SK-N-SH treated with all-trans-retinoic acid at 6 μM for 48 hours (cell line): ENCODE results near the gene SGPL1.

ENCODE experiments used
- ATAC-seq: fragments of 200-7000 bp; cut with Tn5 transposase; 3 replicates; pipeline ENCODE4 v1.9.1; 2020; ENCODE audit warnings: mild to moderate bottlenecking, moderate library complexity
- ARNTL ChIP-seq: fragments of 450-650 bp; formaldehyde crosslinking; IDR thresholded peaks from 2 replicates; pipeline ENCODE4 v1.5.0; 2020; ENCODE audit warnings: low read depth, mild to moderate bottlenecking, moderate library complexity, borderline replicate concordance
- BACH2 ChIP-seq: fragments of 250-450 bp; sonication (Bioruptor Pico); IDR thresholded peaks from 2 replicates; pipeline ENCODE4 v1.9.0; 2021; ENCODE audit warnings: mild to moderate bottlenecking, borderline replicate concordance
- CSDC2 ChIP-seq: fragments of 250-450 bp; sonication (Bioruptor Pico); IDR thresholded peaks from 2 replicates; pipeline ENCODE4 v1.5.0; 2020; ENCODE audit warnings: mild to moderate bottlenecking, moderate library complexity
- CSRNP3 ChIP-seq: fragments of 250-450 bp; sonication (Bioruptor Pico); IDR thresholded peaks from 2 replicates; pipeline ENCODE4 v1.5.1; 2021; ENCODE audit warnings: mild to moderate bottlenecking, moderate library complexity
- ESRRG ChIP-seq: fragments of 250-450 bp; sonication (Bioruptor Pico); IDR thresholded peaks from 2 replicates; pipeline ENCODE4 v1.6.1; 2021; ENCODE audit warnings: mild to moderate bottlenecking
- GLIS3 ChIP-seq: fragments of 250-450 bp; sonication (Bioruptor Pico); IDR thresholded peaks from 2 replicates; pipeline ENCODE4 v1.5.0; 2020; ENCODE audit warnings: mild to moderate bottlenecking, moderate library complexity
- ISL1 ChIP-seq: fragments of 250-450 bp; sonication (Bioruptor Pico); IDR thresholded peaks from 2 replicates; pipeline ENCODE4 v2.1.2; 2022; ENCODE audit warnings: mild to moderate bottlenecking, moderate library complexity
- OSR1 ChIP-seq: fragments of 250-450 bp; sonication (Bioruptor Pico); IDR thresholded peaks from 2 replicates; pipeline ENCODE4 v1.8.0; 2022; ENCODE audit warnings: moderate library complexity, mild to moderate bottlenecking, inconsistent platforms
- PATZ1 ChIP-seq: fragments of 250-450 bp; sonication (Bioruptor Pico); IDR thresholded peaks from 2 replicates; pipeline ENCODE4 v1.8.0; 2020; ENCODE audit warnings: mild to moderate bottlenecking, moderate library complexity, borderline replicate concordance
- POU6F1 ChIP-seq: fragments of 250-450 bp; sonication (Bioruptor Pico); IDR thresholded peaks from 2 replicates; pipeline ENCODE4 v1.8.0; 2021; ENCODE audit warnings: low read depth, mild to moderate bottlenecking, moderate library complexity, borderline replicate concordance
- PPARA ChIP-seq: fragments of 250-450 bp; sonication (Bioruptor Pico); IDR thresholded peaks from 2 replicates; pipeline ENCODE4 v1.5.0; 2020; ENCODE audit warnings: mild to moderate bottlenecking, borderline replicate concordance
- RARB ChIP-seq: fragments of 250-450 bp; sonication (Bioruptor Pico); IDR thresholded peaks from 2 replicates; pipeline ENCODE4 v1.8.0; 2021; ENCODE audit warnings: mild to moderate bottlenecking, moderate library complexity
- SNAI2 ChIP-seq: fragments of 250-450 bp; sonication (Bioruptor Pico); IDR thresholded peaks from 2 replicates; pipeline ENCODE4 v1.5.0; 2020; ENCODE audit warnings: mild to moderate bottlenecking, moderate library complexity
- TCF4 ChIP-seq: fragments of 250-450 bp; sonication (Bioruptor Pico); IDR thresholded peaks from 2 replicates; pipeline ENCODE4 v1.8.0; 2021; ENCODE audit warnings: mild to moderate bottlenecking, moderate library complexity, borderline replicate concordance
- TOX ChIP-seq: fragments of 250-450 bp; sonication (Bioruptor Pico); IDR thresholded peaks from 2 replicates; pipeline ENCODE4 v1.8.0; 2021; ENCODE audit warnings: mild to moderate bottlenecking, moderate library complexity, borderline replicate concordance
- TSHZ2 ChIP-seq: fragments of 250-450 bp; sonication (Bioruptor Pico); IDR thresholded peaks from 2 replicates; pipeline ENCODE4 v1.5.0; 2020; ENCODE audit warnings: mild to moderate bottlenecking, moderate library complexity
- ZC3H10 ChIP-seq: fragments of 250-450 bp; sonication (Bioruptor Pico); IDR thresholded peaks from 2 replicates; pipeline ENCODE4 v1.5.1; 2021; ENCODE audit warnings: mild to moderate bottlenecking, moderate library complexity
- ZFP3 ChIP-seq: fragments of 250-450 bp; sonication (Bioruptor Pico); IDR thresholded peaks from 2 replicates; pipeline ENCODE4 v1.5.0; 2020; ENCODE audit warnings: mild to moderate bottlenecking, moderate library complexity
- ZFP30 ChIP-seq: fragments of 450-650 bp; formaldehyde crosslinking; IDR thresholded peaks from 2 replicates; pipeline ENCODE4 v1.5.0; 2022; ENCODE audit warnings: mild to moderate bottlenecking, moderate library complexity
- ZNF565 ChIP-seq: fragments of 450-650 bp; formaldehyde crosslinking; conservative IDR thresholded peaks from 2 replicates; pipeline ENCODE4 v1.5.0; 2020; ENCODE audit warnings: low read depth, mild to moderate bottlenecking, moderate library complexity
- ZNF70 ChIP-seq: fragments of 450-650 bp; formaldehyde crosslinking; IDR thresholded peaks from 2 replicates; pipeline ENCODE4 v1.5.0; 2020; ENCODE audit warnings: mild to moderate bottlenecking, moderate library complexity
- ZNF8 ChIP-seq: fragments of 450-650 bp; formaldehyde crosslinking; IDR thresholded peaks from 2 replicates; pipeline ENCODE4 v1.5.0; 2020; ENCODE audit warnings: mild to moderate bottlenecking, moderate library complexity

Gene SGPL1

GRCh38 chr10:70853038-70853437 lies 37.3 kb downstream of the SGPL1 start (continued):
- TF ChIP-seq TCF4 (CRISPR knock-in tag) = no peak
- no peak for TF ChIP-seq ZFP30 (CRISPR knock-in tag)
- TF ChIP-seq ISL1 = no peak
- TF ChIP-seq OSR1 (CRISPR knock-in tag) = no peak
- TF ChIP-seq TOX (CRISPR knock-in tag) = no peak
- no peak for TF ChIP-seq CSRNP3
- TF ChIP-seq ZFP3 = no peak
- TF ChIP-seq CSDC2 (CRISPR knock-in tag) = no peak
- no peak for TF ChIP-seq ZNF70 (CRISPR knock-in tag)

- no peak for ATAC-seq
- TF ChIP-seq TCF4 (CRISPR knock-in tag) (no peak), ZFP30 (CRISPR knock-in tag) (no peak), CSRNP3 (no peak), CSDC2 (CRISPR knock-in tag) (no peak), BACH2 (no peak), GLIS3 (no peak), ZNF8 (CRISPR knock-in tag) (no peak), SNAI2 (CRISPR knock-in tag) (no peak), ZC3H10 (CRISPR knock-in tag) (no peak), ARNTL (CRISPR knock-in tag) (no peak), PATZ1 (no peak), TSHZ2 (no peak), PPARA (CRISPR knock-in tag) (no peak), ISL1 (no peak), OSR1 (CRISPR knock-in tag) (no peak), ZNF565 (CRISPR knock-in tag) (no peak), ZNF70 (CRISPR knock-in tag) (no peak), TOX (CRISPR knock-in tag) (no peak), ESRRG (CRISPR knock-in tag) (no peak), POU6F1 (CRISPR knock-in tag) (no peak)
These were observed 37.7 kb downstream of the SGPL1 start for GRCh38 chr10:70853457-70853856.

- TF ChIP-seq PATZ1 (no peak), CSDC2 (CRISPR knock-in tag) (no peak), RARB (CRISPR knock-in tag) (no peak), ZC3H10 (CRISPR knock-in tag) (no peak)
- ATAC-seq = no peak
These were observed 40.7 kb downstream of the SGPL1 start for GRCh38 chr10:70856454-70856853.
